GM10266 (cell line): Measurements from ENCODE around the gene SP140.

Experiments used
- DNase-seq: peaks from one replicate; pipeline ENCODE4 v3.0.0; 2012; ENCODE audit errors: extremely low spot score
- TF ChIP-seq, protein P1 (sequence below): IDR thresholded peaks from 2 replicates; pipeline ENCODE4 v1.5.1; 2012; ENCODE audit warnings: mild to moderate bottlenecking, low read depth; ENCODE audit not compliant: control insufficient read depth, insufficient read depth; ENCODE audit errors: missing control alignments

Gene SP140

DNA sequence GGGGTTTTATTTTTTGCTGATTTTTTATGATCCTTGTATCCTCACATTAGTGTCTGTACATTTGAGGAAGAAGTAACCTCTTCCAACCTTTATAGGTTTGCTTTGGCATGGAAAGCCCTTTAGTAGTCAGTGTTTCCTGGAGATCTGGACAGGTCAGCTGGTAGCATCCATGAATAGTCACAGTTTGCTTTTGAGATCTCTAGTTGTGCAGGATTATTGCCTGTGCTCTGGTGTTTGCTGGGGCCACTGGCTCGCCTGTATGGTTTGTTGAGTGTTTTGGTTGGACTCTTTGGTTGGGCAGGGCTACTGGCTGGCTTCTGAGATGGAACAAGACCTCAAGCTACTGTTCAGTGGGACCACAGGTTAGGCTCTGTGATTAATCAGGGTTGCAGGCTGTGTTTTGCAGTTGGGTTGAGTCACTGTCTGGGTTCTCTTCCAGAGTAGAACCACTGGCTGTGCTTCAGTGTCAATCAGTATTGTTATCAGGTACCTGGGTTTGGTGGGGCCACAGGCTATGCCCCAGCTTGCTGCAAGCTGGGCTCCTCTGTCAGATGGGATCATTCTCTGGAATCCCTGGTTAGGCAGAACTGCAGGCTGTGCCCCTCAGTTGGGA, 121.5 kb downstream of the SP140 start:
- DNase-seq: no peak
- TF ChIP-seq, protein P1, sequence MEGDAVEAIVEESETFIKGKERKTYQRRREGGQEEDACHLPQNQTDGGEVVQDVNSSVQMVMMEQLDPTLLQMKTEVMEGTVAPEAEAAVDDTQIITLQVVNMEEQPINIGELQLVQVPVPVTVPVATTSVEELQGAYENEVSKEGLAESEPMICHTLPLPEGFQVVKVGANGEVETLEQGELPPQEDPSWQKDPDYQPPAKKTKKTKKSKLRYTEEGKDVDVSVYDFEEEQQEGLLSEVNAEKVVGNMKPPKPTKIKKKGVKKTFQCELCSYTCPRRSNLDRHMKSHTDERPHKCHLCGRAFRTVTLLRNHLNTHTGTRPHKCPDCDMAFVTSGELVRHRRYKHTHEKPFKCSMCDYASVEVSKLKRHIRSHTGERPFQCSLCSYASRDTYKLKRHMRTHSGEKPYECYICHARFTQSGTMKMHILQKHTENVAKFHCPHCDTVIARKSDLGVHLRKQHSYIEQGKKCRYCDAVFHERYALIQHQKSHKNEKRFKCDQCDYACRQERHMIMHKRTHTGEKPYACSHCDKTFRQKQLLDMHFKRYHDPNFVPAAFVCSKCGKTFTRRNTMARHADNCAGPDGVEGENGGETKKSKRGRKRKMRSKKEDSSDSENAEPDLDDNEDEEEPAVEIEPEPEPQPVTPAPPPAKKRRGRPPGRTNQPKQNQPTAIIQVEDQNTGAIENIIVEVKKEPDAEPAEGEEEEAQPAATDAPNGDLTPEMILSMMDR: no peak

GRCh38 chr2:230347659-230348305, 122.2 kb downstream of the SP140 start:
- DNase-seq: peak; percentile 37
- TF ChIP-seq, protein P1: no peak

- TF ChIP-seq, protein P1: no peak
Measured at GRCh38 chr2:230348787-230349186, 123.3 kb downstream of the SP140 start.

DNA sequence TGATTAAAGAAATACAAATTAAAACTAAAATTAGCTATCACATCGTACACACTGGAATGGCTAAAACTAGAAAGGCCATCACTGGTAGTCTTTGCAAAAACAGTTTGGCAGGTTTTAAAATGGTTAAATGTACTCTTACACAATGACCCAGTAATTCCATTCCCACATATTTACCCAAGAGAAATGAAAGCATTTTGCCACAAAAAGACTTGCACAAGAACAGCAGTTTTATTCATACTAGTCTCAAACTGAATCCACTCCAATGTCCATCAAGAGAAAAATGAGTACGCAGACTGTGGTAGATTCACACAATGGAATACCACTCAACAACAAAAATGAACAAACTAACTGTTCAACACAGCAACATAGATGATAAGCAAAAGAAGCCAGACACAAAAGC, 130.5 kb downstream of the SP140 start:
- no peak for DNase-seq
- TF ChIP-seq, protein P1: no peak

More at GRCh38 chr2:230348787-230349186, 123.3 kb downstream of the SP140 start:
- DNase-seq: no peak

DNA sequence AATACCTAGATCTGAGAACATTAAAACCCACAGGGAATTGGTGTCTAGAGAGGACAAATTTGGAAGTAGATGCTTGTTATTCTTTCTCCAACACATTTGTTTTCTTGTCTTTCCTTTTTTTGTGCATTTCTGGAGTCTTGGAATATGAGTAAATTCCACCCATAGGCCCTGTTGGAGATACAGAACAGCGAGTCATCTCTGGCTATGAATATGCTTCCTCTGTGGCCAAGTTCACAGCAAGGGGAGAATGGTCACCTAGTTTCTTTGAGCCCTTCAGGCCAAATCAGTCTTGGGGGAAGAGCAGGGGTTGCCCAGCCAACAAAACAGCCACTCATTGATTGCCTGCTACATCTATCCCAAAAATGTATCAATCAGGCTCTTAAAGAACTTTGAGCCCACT, 132.8 kb downstream of the SP140 start:
- no peak for DNase-seq
- TF ChIP-seq, protein P1: no peak

DNA sequence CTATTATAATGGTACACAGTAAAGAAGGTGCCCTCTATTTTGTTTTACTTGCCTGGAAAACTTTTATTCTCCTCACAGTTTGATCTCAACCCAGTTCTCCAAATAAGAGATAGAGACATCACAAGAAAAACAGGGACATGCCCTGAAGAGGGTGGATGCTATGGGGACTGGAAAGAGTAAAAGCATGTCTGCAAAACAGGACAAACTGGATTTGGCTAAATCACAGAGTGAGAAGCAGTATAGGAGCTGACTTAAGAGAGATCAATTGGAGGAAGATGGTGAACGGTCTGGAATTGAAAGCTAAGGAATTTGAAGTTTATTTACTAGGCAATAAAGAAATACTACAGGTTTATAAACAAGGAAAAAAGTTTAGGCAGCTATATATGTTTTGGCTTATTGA, 134.5 kb downstream of the SP140 start:
- DNase-seq: no peak

More for the DNA sequence above, 134.5 kb downstream of the SP140 start:
- TF ChIP-seq, protein P1: no peak
